H9 (cell line): ENCODE data around the gene INO80B. TPM values are rescaled to one million over a fixed set of nuclear protein-coding genes. Genes with fewer than 3 reads are reported as not detected.

Source experiments
- DNase-seq: peaks from one replicate; pipeline ENCODE4 v3.0.0-alpha.2; 2017
- H2AFZ ChIP-seq: one replicate; pipeline ENCODE4 v1.6.1; 2013; ENCODE audit warnings: mild to moderate bottlenecking, low read length, control low read depth, moderate library complexity
- H2AK5ac ChIP-seq: 2 replicates; pipeline ENCODE4 v1.6.1; 2013; ENCODE audit warnings: low read length, control low read depth, mixed read lengths; ENCODE audit not compliant: insufficient read length
- H2BK120ac ChIP-seq: one replicate; pipeline ENCODE4 v1.6.1; 2013; ENCODE audit warnings: low read depth, mild to moderate bottlenecking, low read length, control low read depth, inconsistent platforms; ENCODE audit not compliant: poor library complexity, severe bottlenecking
- H2BK12ac ChIP-seq: 2 replicates; pipeline ENCODE4 v1.6.1; 2013; ENCODE audit warnings: low read length, control low read depth, mixed read lengths, low read depth; ENCODE audit not compliant: insufficient read length
- H2BK15ac ChIP-seq: 2 replicates; pipeline ENCODE4 v1.6.1; 2013; ENCODE audit warnings: low read depth, low read length, control low read depth
- H2BK20ac ChIP-seq: one replicate; pipeline ENCODE4 v1.6.1; 2013; ENCODE audit warnings: low read depth, mild to moderate bottlenecking, low read length, control low read depth, inconsistent platforms; ENCODE audit not compliant: poor library complexity, severe bottlenecking
- H2BK5ac ChIP-seq: 2 replicates; pipeline ENCODE4 v1.6.1; 2013; ENCODE audit warnings: low read length, control low read depth, mixed read lengths; ENCODE audit not compliant: insufficient read length
- H3K14ac ChIP-seq: 2 replicates; pipeline ENCODE4 v1.6.1; 2013; ENCODE audit warnings: low read length, control low read depth; ENCODE audit not compliant: insufficient read depth
- H3K18ac ChIP-seq: 2 replicates; pipeline ENCODE4 v1.6.1; 2013; ENCODE audit warnings: low read depth, mild to moderate bottlenecking, mixed read lengths, low read length, control low read depth; ENCODE audit not compliant: insufficient read length
- H3K23ac ChIP-seq: 2 replicates; pipeline ENCODE4 v1.6.1; 2013; ENCODE audit warnings: low read length, control low read depth, mixed read lengths, low read depth; ENCODE audit not compliant: insufficient read length
- H3K23me2 ChIP-seq: 2 replicates; pipeline ENCODE4 v1.6.1; 2013; ENCODE audit warnings: low read depth, mild to moderate bottlenecking, mixed read lengths, low read length, control low read depth; ENCODE audit not compliant: insufficient read length, poor library complexity, severe bottlenecking
- H3K27ac ChIP-seq: 2 replicates; pipeline ENCODE4 v1.5.1; 2013; ENCODE audit warnings: low read length, control low read depth, mixed read lengths, low read depth; ENCODE audit not compliant: insufficient read length
- H3K27me3 ChIP-seq: 2 replicates; pipeline ENCODE4 v1.6.1; 2013; ENCODE audit warnings: low read length, control low read depth, inconsistent platforms; ENCODE audit not compliant: insufficient read depth
- H3K4ac ChIP-seq: 2 replicates; pipeline ENCODE4 v1.6.1; 2013; ENCODE audit warnings: low read depth, mild to moderate bottlenecking, control low read depth, inconsistent platforms, low read length, moderate library complexity
- H3K4me1 ChIP-seq: 2 replicates; pipeline ENCODE4 v1.6.1; 2013; ENCODE audit warnings: low read length, control low read depth, inconsistent platforms; ENCODE audit not compliant: insufficient read depth
- H3K4me2 ChIP-seq: 2 replicates; pipeline ENCODE4 v1.6.1; 2013; ENCODE audit warnings: low read length, control low read depth, mixed read lengths; ENCODE audit not compliant: insufficient read length, insufficient read depth
- H3K56ac ChIP-seq: 2 replicates; pipeline ENCODE4 v1.6.1; 2013; ENCODE audit warnings: low read depth, mild to moderate bottlenecking, mixed read lengths, low read length, control low read depth; ENCODE audit not compliant: insufficient read length
- H3K79me1 ChIP-seq: 2 replicates; pipeline ENCODE4 v1.6.1; 2013; ENCODE audit warnings: low read depth, mild to moderate bottlenecking, moderate library complexity, low read length, control low read depth, inconsistent platforms; ENCODE audit not compliant: insufficient read depth, poor library complexity, severe bottlenecking
- H3K79me2 ChIP-seq: 2 replicates; pipeline ENCODE4 v1.6.1; 2013; ENCODE audit warnings: low read length, control low read depth, inconsistent platforms; ENCODE audit not compliant: insufficient read depth
- H3K9ac ChIP-seq: 2 replicates; pipeline ENCODE4 v1.6.1; 2013; ENCODE audit warnings: low read length, control low read depth, mixed read lengths; ENCODE audit not compliant: insufficient read length; ENCODE audit errors: extremely low read depth
- H3K9me3 ChIP-seq: one replicate; pipeline ENCODE4 v1.6.1; 2013; ENCODE audit warnings: low read depth, low read length, inconsistent platforms; ENCODE audit not compliant: control insufficient read depth
- H3T11ph ChIP-seq: one replicate; pipeline ENCODE4 v1.6.1; 2013; ENCODE audit warnings: mild to moderate bottlenecking, low read length, control low read depth, inconsistent platforms
- H4K20me1 ChIP-seq: one replicate; pipeline ENCODE4 v1.6.1; 2013; ENCODE audit not compliant: control insufficient read depth, insufficient read length, insufficient read depth
- H4K5ac ChIP-seq: 2 replicates; pipeline ENCODE4 v1.6.1; 2013; ENCODE audit warnings: low read depth, mild to moderate bottlenecking, mixed read lengths, low read length, control low read depth; ENCODE audit not compliant: insufficient read length
- H4K8ac ChIP-seq: replicated peaks from 2 replicates; pipeline ENCODE4 v1.6.1; 2013; ENCODE audit warnings: low read length, control low read depth, mixed read lengths, low read depth; ENCODE audit not compliant: insufficient read length
- H4K91ac ChIP-seq: 2 replicates; pipeline ENCODE4 v1.6.1; 2013; ENCODE audit warnings: low read depth, mild to moderate bottlenecking, moderate library complexity, mixed read lengths, low read length, control low read depth; ENCODE audit not compliant: insufficient read length
- H3K27ac Mint-ChIP-seq, 3 experiments: 2 replicates in 2 of 3; 3 replicates in 1 of 3; pipeline ENCODE4 v1.8.0; 2020 to 2021; ENCODE audit warnings: mixed read lengths in 3 of 3, mild to moderate bottlenecking in 1 of 3, moderate library complexity in 1 of 3
- H3K27me3 Mint-ChIP-seq: 2 replicates; pipeline ENCODE4 v1.8.0; 2021; ENCODE audit warnings: low read depth, mild to moderate bottlenecking, moderate library complexity, mixed read lengths
- H3K36me3 Mint-ChIP-seq, 3 experiments: 2 replicates in 2 of 3; 3 replicates in 1 of 3; pipeline ENCODE4 v1.8.0; 2020 to 2021; ENCODE audit warnings: low read depth in 3 of 3, mixed read lengths in 3 of 3; ENCODE audit not compliant: insufficient read depth in 1 of 3
- H3K4me1 Mint-ChIP-seq, 2 experiments: 2 replicates each; pipeline ENCODE4 v1.8.0; 2020; ENCODE audit warnings: mixed read lengths in 2 of 2
- H3K4me3 Mint-ChIP-seq, 2 experiments: 2 replicates in 1 of 2; 3 replicates in 1 of 2; pipeline ENCODE4 v1.8.0; 2020 to 2021; ENCODE audit warnings: mild to moderate bottlenecking in 2 of 2, mixed read lengths in 2 of 2, moderate library complexity in 1 of 2
- H3K9me3 Mint-ChIP-seq, 2 experiments: 2 replicates in 1 of 2; 3 replicates in 1 of 2; pipeline ENCODE4 v1.8.0; 2020; ENCODE audit warnings: mild to moderate bottlenecking in 2 of 2, mixed read lengths in 2 of 2, moderate library complexity in 1 of 2
- CTCF ChIP-seq: fragments of 200-600 bp; sonication (generic); conservative IDR thresholded peaks from 3 replicates; pipeline ENCODE4 v1.8.0; 2021; ENCODE audit warnings: antibody characterized with exemption, mild to moderate bottlenecking
- total RNA-seq: library from RNA; stranded (reverse); gene quantifications from 2 replicates; pipeline ENCODE4 v1.2.1, GENCODE V29; 2021

The INO80B gene
- total RNA-seq, 1 experiment from 2014 or later, result 17.6 TPM

GRCh38 chr2:74500578-74500946 is 45.7 kb downstream of the INO80B start:
- no peak overlapping the region for H3K4me2 ChIP-seq
- H3K14ac ChIP-seq, result no peak overlapping the region
- H4K8ac ChIP-seq, result no peak overlapping the region
- H3K27ac Mint-ChIP-seq, result no peak overlapping the region; a peak in 1 of 7 replicates
- no peak overlapping the region for H2AK5ac ChIP-seq
- H2BK120ac ChIP-seq, result no peak overlapping the region
- H3K9me3 Mint-ChIP-seq, result peaks cover 2 to 5% of the 10 kb centered on the region in 2 experiments; a peak in 3 of 5 replicates
- no peak overlapping the region for H3T11ph ChIP-seq
- H2BK12ac ChIP-seq, result no peak overlapping the region
- no peaks in the 10 kb centered on the region for H3K79me2 ChIP-seq
- no peak overlapping the region for H3K9ac ChIP-seq
- no peak overlapping the region for H3K18ac ChIP-seq
- H2AFZ ChIP-seq, result no peak overlapping the region
- H2BK15ac ChIP-seq, result no peak overlapping the region
- no peak overlapping the region for H2BK20ac ChIP-seq
- H4K91ac ChIP-seq, result no peak overlapping the region
- H3K23me2 ChIP-seq, result peaks cover 41% of the 10 kb centered on the region
- H3K36me3 Mint-ChIP-seq, result peaks cover 13 to 20% (median 18%) of the 10 kb centered on the region in 3 experiments
- peaks cover 2% of the 10 kb centered on the region; the same call in 1 of the 2 replicates for H3K4me1 ChIP-seq
- no peak for TF ChIP-seq CTCF
- no peak overlapping the region for H3K4ac ChIP-seq
- no peak overlapping the region for H3K27ac ChIP-seq
- no peak overlapping the region for H2BK5ac ChIP-seq
- H4K20me1 ChIP-seq, result no peaks in the 10 kb centered on the region
- peak overlapping the region in 1 of 2 experiments; percentile 70; a peak in 2 of 5 replicates for H3K4me3 Mint-ChIP-seq
- no peak for DNase-seq
- H3K4me1 Mint-ChIP-seq, result peaks cover 52 to 64% of the 10 kb centered on the region in 2 experiments
- no peaks in the 10 kb centered on the region for H3K9me3 ChIP-seq
- peaks cover 95% of the 10 kb centered on the region for H3K27me3 ChIP-seq
- no peak overlapping the region for H3K23ac ChIP-seq
- H3K79me1 ChIP-seq, result no peaks in the 10 kb centered on the region
- no peak overlapping the region for H4K5ac ChIP-seq
- H3K56ac ChIP-seq, result no peak overlapping the region
- H3K27me3 Mint-ChIP-seq, result peaks cover 99% of the 10 kb centered on the region
